ENCODE measurements around the gene USP47. TPM values are rescaled to one million over a fixed set of nuclear protein-coding genes. Genes with fewer than 3 reads are reported as not detected.

The USP47 gene
- total RNA-seq, 2 experiments from 2014 or later: 34.5 to 38.4 TPM

GRCh38 chr11:11848891-11849746 is 7.3 kb downstream of the USP47 start:
- DNase-seq (peak; percentile 77), ATAC-seq (peak; percentile 81)
- Mint-ChIP-seq H3K27ac (no peak overlapping the region), H3K27me3 (ENCODE audit: low read depth) (no peaks in the 10 kb centered on the region), H3K4me3 (no peak overlapping the region), H3K36me3 (ENCODE audit: low read depth) (peaks cover 2% of the 10 kb centered on the region), H3K9me3 (ENCODE audit: insufficient read depth) (no peaks in the 10 kb centered on the region), H3K4me1 (ENCODE audit: low read depth) (peaks cover 44% of the 10 kb centered on the region)
- ChIA-PET CTCF (interaction anchor here (0.6 to 2.9 kb wide), 33 partner anchors 8 to 1064 kb away, joined by 3 to 17 read pairs (median 4); partner anchors contain the start of genes GALNT18 and USP47), POLR2A (interaction anchor here (0.5 to 1.1 kb wide), 2 partner anchors 15 to 1427 kb away, joined by 3 read pairs; no protein-coding TSS in a partner anchor)

DNA sequence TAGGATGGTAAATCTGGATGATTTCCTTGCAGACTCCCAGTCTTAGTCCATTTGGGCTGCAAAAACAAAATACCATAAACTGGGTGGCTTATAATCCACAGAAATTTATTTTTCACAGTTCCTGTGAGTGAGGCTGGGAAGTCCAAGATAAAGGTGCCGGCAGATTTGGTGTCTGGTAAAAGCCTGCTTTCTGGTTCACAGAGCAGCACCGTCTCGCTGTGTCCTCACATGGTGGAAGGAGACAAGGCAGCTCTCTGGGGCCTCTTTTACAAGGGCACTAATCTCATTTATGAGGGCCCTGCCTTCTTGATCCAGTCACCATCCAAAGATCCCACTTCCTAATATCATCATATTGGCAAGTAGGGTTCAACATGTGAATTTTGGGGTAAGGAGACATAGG is 8.9 kb downstream of the USP47 start:
- Mint-ChIP-seq H3K27ac (no peak overlapping the region), H3K4me1 (ENCODE audit: low read depth) (peaks cover 45% of the 10 kb centered on the region), H3K4me3 (no peak overlapping the region), H3K36me3 (ENCODE audit: low read depth) (peaks cover under 1% of the 10 kb centered on the region), H3K9me3 (ENCODE audit: insufficient read depth) (no peaks in the 10 kb centered on the region), H3K27me3 (ENCODE audit: low read depth) (no peaks in the 10 kb centered on the region)
- POLR2A ChIA-PET: no interaction called here
- no peak for ATAC-seq
- CTCF ChIA-PET: interaction anchor here (1.3 to 2.9 kb wide), 6 partner anchors 10 to 229 kb away, joined by 3 to 17 read pairs (median 6); partner anchors contain the start of genes GALNT18 and USP47
- DNase-seq: no peak

- H3K4me3 Mint-ChIP-seq: no peak overlapping the region
- ChIA-PET POLR2A (interaction anchor here (2.5 kb wide), 1 partner anchor 14 kb away, joined by 13 read pairs; the partner anchor contains the start of gene USP47), CTCF (interaction anchor here (0.8 to 4.3 kb wide), 7 partner anchors 9 to 57 kb away, joined by 3 to 42 read pairs (median 4); partner anchors contain the start of gene USP47)
- ATAC-seq: peak; percentile 79
- no peaks in the 10 kb centered on the region for H3K9me3 Mint-ChIP-seq (ENCODE audit: insufficient read depth)
- no peaks in the 10 kb centered on the region for H3K36me3 Mint-ChIP-seq (ENCODE audit: low read depth)
- DNase-seq: peak; percentile 57
- peak overlapping the region; percentile 27 for H3K27ac Mint-ChIP-seq
- H3K4me1 Mint-ChIP-seq (ENCODE audit: low read depth): peaks cover 41% of the 10 kb centered on the region
- no peaks in the 10 kb centered on the region for H3K27me3 Mint-ChIP-seq (ENCODE audit: low read depth)
These were observed 14.9 kb downstream of the USP47 start for GRCh38 chr11:11856638-11857037.

GRCh38 chr11:11857769-11858168 is 16.0 kb downstream of the USP47 start:
- H3K27ac Mint-ChIP-seq: no peak overlapping the region
- H3K4me3 Mint-ChIP-seq: no peak overlapping the region
- no peak for DNase-seq
- H3K9me3 Mint-ChIP-seq (ENCODE audit: insufficient read depth): no peaks in the 10 kb centered on the region
- no peaks in the 10 kb centered on the region for H3K36me3 Mint-ChIP-seq (ENCODE audit: low read depth)
- ATAC-seq: no peak
- CTCF ChIA-PET: interaction anchor here (1.0 to 4.3 kb wide), 3 partner anchors 9 to 22 kb away, joined by 6 to 42 read pairs (median 6); partner anchors contain the start of gene USP47
- no peaks in the 10 kb centered on the region for H3K27me3 Mint-ChIP-seq (ENCODE audit: low read depth)
- POLR2A ChIA-PET: interaction anchor here (2.5 kb wide), 1 partner anchor 16 kb away, joined by 13 read pairs; the partner anchor contains the start of gene USP47
- peaks cover 35% of the 10 kb centered on the region for H3K4me1 Mint-ChIP-seq (ENCODE audit: low read depth)

- Mint-ChIP-seq H3K4me1 (ENCODE audit: low read depth) (peaks cover 28% of the 10 kb centered on the region), H3K27ac (no peak overlapping the region), H3K27me3 (ENCODE audit: low read depth) (no peaks in the 10 kb centered on the region), H3K9me3 (ENCODE audit: insufficient read depth) (no peaks in the 10 kb centered on the region), H3K4me3 (no peak overlapping the region), H3K36me3 (ENCODE audit: low read depth) (no peaks in the 10 kb centered on the region)
- CTCF ChIA-PET: interaction anchor here (1.4 kb wide), 1 partner anchor 9 kb away, joined by 10 read pairs; no protein-coding TSS in a partner anchor
- ATAC-seq (no peak), DNase-seq (no peak)
- POLR2A ChIA-PET: no interaction called here
These were observed 16.9 kb downstream of the USP47 start for GRCh38 chr11:11858676-11859075.

GRCh38 chr11:11860103-11860979 is 18.6 kb downstream of the USP47 start:
- DNase-seq: no peak
- H3K27me3 Mint-ChIP-seq (ENCODE audit: low read depth): no peaks in the 10 kb centered on the region
- ChIA-PET CTCF (interaction anchor here (0.8 to 1.5 kb wide), 7 partner anchors 11 to 73 kb away, joined by 3 to 5 read pairs (median 3); partner anchors contain the start of gene USP47), POLR2A (no interaction called here)
- no peaks in the 10 kb centered on the region for H3K9me3 Mint-ChIP-seq (ENCODE audit: insufficient read depth)
- H3K27ac Mint-ChIP-seq: no peak overlapping the region
- peaks cover 39% of the 10 kb centered on the region for H3K4me1 Mint-ChIP-seq (ENCODE audit: low read depth)
- no peak overlapping the region for H3K4me3 Mint-ChIP-seq
- ATAC-seq: no peak
- H3K36me3 Mint-ChIP-seq (ENCODE audit: low read depth): peaks cover 2% of the 10 kb centered on the region

DNA sequence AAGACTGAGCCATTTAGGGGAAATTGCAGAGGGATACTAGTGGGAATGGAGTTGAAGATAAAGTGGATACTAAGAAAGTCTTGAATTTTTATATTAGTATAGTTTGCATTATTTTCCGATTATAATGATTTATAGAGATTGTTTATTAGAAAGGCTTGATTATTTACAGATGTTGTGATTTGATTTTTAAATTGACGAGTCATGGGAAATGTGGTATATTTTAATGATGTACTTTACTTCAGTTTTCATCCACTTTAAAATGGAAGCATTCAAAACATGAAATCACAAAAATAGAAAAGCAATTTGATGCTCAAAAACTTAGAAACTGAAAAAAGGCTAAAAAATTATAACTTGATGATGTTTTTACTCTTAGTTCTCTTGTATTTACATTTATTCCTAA is 21.2 kb downstream of the USP47 start:
- ChIA-PET POLR2A (no interaction called here), CTCF (interaction anchor here (0.7 to 1.4 kb wide), 2 partner anchors 11 to 14 kb away, joined by 3 to 7 read pairs; no protein-coding TSS in a partner anchor)
- Mint-ChIP-seq H3K4me3 (no peak overlapping the region), H3K36me3 (ENCODE audit: low read depth) (peaks cover 14% of the 10 kb centered on the region), H3K27me3 (ENCODE audit: low read depth) (no peaks in the 10 kb centered on the region), H3K9me3 (ENCODE audit: insufficient read depth) (peaks cover 10% of the 10 kb centered on the region), H3K4me1 (ENCODE audit: low read depth) (peaks cover 41% of the 10 kb centered on the region), H3K27ac (no peak overlapping the region)
- ATAC-seq (no peak), DNase-seq (no peak)

DNA sequence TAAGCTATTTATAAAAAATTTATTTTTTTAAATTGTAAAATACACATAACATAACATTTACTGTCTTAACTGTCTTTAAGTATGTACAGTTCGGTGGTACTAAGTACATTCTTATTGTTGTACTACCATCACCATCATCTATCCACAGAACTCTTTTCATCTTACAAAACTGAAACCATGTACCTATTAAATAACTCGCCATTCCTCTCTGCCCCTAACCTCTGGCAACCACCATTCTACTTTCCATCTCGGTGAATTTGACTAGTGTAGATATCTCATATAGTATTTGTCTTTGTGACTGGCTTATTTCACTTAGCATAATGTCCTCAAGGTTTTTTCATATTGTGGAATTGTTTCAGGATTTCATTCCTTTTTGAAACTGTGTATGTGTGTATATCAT is 22.6 kb downstream of the USP47 start:
- H3K36me3 Mint-ChIP-seq (ENCODE audit: low read depth): peaks cover 16% of the 10 kb centered on the region
- no peaks in the 10 kb centered on the region for H3K27me3 Mint-ChIP-seq (ENCODE audit: low read depth)
- DNase-seq: no peak
- ChIA-PET CTCF (interaction anchor here (1.0 kb wide), 1 partner anchor 21 kb away, joined by 3 read pairs; no protein-coding TSS in a partner anchor), POLR2A (interaction anchor here (1.0 to 1.5 kb wide), 2 partner anchors 15 to 23 kb away, joined by 3 read pairs; partner anchors contain the start of gene USP47)
- H3K27ac Mint-ChIP-seq: no peak overlapping the region
- H3K4me3 Mint-ChIP-seq: no peak overlapping the region
- no peak for ATAC-seq
- H3K9me3 Mint-ChIP-seq (ENCODE audit: insufficient read depth): peaks cover 12% of the 10 kb centered on the region
- peaks cover 36% of the 10 kb centered on the region for H3K4me1 Mint-ChIP-seq (ENCODE audit: low read depth)

DNA sequence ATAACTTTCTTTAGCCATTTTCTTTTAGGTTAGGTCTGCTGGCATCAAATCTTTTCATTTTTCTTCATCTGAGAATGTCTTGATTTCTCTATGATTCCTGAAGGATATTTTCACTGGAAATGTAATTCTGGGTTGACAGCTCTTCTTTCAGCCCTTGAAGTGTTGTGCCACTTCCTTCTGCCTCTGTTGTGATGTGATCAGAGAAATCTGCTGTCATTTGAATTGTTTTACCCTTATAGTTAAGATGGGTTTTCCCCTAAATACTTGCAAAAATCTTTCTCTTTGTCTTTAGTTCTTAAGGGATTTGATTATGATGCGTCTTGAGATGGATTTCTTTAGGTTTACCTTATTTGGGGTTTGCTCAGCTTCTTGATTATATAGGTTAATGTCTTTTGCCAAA is 23.0 kb downstream of the USP47 start:
- no peak for ATAC-seq
- Mint-ChIP-seq H3K27me3 (ENCODE audit: low read depth) (no peaks in the 10 kb centered on the region), H3K4me3 (no peak overlapping the region), H3K9me3 (ENCODE audit: insufficient read depth) (peaks cover 12% of the 10 kb centered on the region), H3K4me1 (ENCODE audit: low read depth) (peaks cover 34% of the 10 kb centered on the region), H3K27ac (no peak overlapping the region), H3K36me3 (ENCODE audit: low read depth) (peaks cover 16% of the 10 kb centered on the region)
- CTCF ChIA-PET: interaction anchor here (1.0 kb wide), 1 partner anchor 21 kb away, joined by 3 read pairs; no protein-coding TSS in a partner anchor
- POLR2A ChIA-PET: interaction anchor here (1.0 to 1.5 kb wide), 2 partner anchors 15 to 23 kb away, joined by 3 read pairs; partner anchors contain the start of gene USP47
- no peak for DNase-seq

GRCh38 chr11:11865449-11865848 is 23.7 kb downstream of the USP47 start:
- H3K36me3 Mint-ChIP-seq (ENCODE audit: low read depth): peaks cover 16% of the 10 kb centered on the region
- no peak overlapping the region for H3K27ac Mint-ChIP-seq
- no peaks in the 10 kb centered on the region for H3K27me3 Mint-ChIP-seq (ENCODE audit: low read depth)
- H3K4me3 Mint-ChIP-seq: no peak overlapping the region
- ChIA-PET CTCF (interaction anchor here (1.2 to 1.3 kb wide), 2 partner anchors 9 to 16 kb away, joined by 4 to 6 read pairs; no protein-coding TSS in a partner anchor), POLR2A (no interaction called here)
- ATAC-seq (no peak), DNase-seq (no peak)
- peaks cover 38% of the 10 kb centered on the region for H3K4me1 Mint-ChIP-seq (ENCODE audit: low read depth)
- H3K9me3 Mint-ChIP-seq (ENCODE audit: insufficient read depth): peaks cover 12% of the 10 kb centered on the region

DNA sequence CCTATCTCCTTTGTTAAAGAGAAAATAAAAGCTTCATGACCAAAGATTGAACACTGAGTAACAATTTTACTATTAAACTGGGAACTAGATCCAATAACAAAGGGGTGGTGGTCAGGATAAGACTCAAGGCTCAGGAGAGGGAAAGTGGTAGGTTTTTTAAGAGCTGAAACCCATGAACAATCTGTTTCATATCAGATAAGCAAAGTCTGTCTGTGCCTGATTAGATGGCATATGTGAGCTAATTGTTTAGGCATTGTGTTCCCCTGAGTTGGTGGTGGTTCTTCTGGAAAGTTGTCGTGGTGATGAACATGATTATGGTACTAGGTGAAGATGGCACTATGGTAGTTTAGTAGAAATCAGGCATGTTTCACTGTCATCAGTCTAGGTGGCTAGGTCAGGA is 24.4 kb downstream of the USP47 start:
- ATAC-seq: no peak
- ChIA-PET CTCF (interaction anchor here (1.1 to 1.4 kb wide), 5 partner anchors 10 to 24 kb away, joined by 3 to 6 read pairs (median 3); no protein-coding TSS in a partner anchor), POLR2A (interaction anchor here (1.1 kb wide), 1 partner anchor 24 kb away, joined by 4 read pairs; no protein-coding TSS in a partner anchor)
- Mint-ChIP-seq H3K9me3 (ENCODE audit: insufficient read depth) (peaks cover 12% of the 10 kb centered on the region), H3K27me3 (ENCODE audit: low read depth) (no peaks in the 10 kb centered on the region), H3K27ac (no peak overlapping the region), H3K36me3 (ENCODE audit: low read depth) (peaks cover 16% of the 10 kb centered on the region), H3K4me1 (ENCODE audit: low read depth) (peaks cover 42% of the 10 kb centered on the region), H3K4me3 (no peak overlapping the region)
- no peak for DNase-seq
